PC-3 (cell line): ENCODE data around the gene CSNK1E. TPM values are rescaled to one million over a fixed set of nuclear protein-coding genes. Genes with fewer than 3 reads are reported as not detected.

ENCODE experiments used
- ATAC-seq: fragments of 200-7000 bp; cut with Tn5 transposase; 2 replicates; pipeline ENCODE4 v1.9.1; 2020; ENCODE audit warnings: mild to moderate bottlenecking, moderate library complexity
- BruUV-seq: library from RNA; stranded (reverse); fragments of 400-500 nt; replicated peaks from 2 replicates; lab custom pipeline; 2021; lab: Mats Ljungman, UMichigan
- CTCF ChIA-PET: fragments of 300-600 bp; sonication (Branson Sonifier 250); formaldehyde crosslinking; loops from one replicate; lab custom pipeline; 2022; ENCODE audit warnings: antibody characterized with exemption; lab: Charles Lee
- POLR2A ChIA-PET: fragments of 300-600 bp; sonication (Branson Sonifier 250); formaldehyde crosslinking; loops from one replicate; lab custom pipeline; 2022; ENCODE audit warnings: antibody characterized with exemption; ENCODE audit not compliant: unreplicated experiment; lab: Charles Lee
- DNase-seq: peaks from one replicate; pipeline ENCODE4 v3.0.0-alpha.2; 2015
- H2AFZ ChIP-seq: fragments of 300-600 bp; sonication (generic); 2 replicates; pipeline ENCODE4 v1.6.0; 2016; ENCODE audit warnings: antibody characterized with exemption, low read length
- H3F3A ChIP-seq: fragments of 300-600 bp; sonication (generic); one replicate; pipeline ENCODE4 v1.6.0; 2017; ENCODE audit warnings: antibody characterized with exemption, low read length, control low read depth, mild to moderate bottlenecking; ENCODE audit not compliant: unreplicated experiment
- H3K27ac ChIP-seq: fragments of 300-600 bp; sonication (generic); 2 replicates; pipeline ENCODE4 v1.5.1; 2016; ENCODE audit warnings: mild to moderate bottlenecking, low read length
- H3K27me3 ChIP-seq: fragments of 300-600 bp; sonication (generic); 2 replicates; pipeline ENCODE4 v1.6.1; 2016; ENCODE audit warnings: low read length, mixed read lengths
- H3K36me3 ChIP-seq: fragments of 300-600 bp; sonication (generic); 2 replicates; pipeline ENCODE4 v1.6.1; 2016; ENCODE audit warnings: low read depth, mixed run types, low read length, mixed read lengths
- H3K4me1 ChIP-seq: fragments of 300-600 bp; sonication (generic); 2 replicates; pipeline ENCODE4 v1.5.1; 2016; ENCODE audit warnings: low read length; ENCODE audit not compliant: insufficient read depth
- H3K4me2 ChIP-seq: fragments of 300-600 bp; sonication (generic); 2 replicates; pipeline ENCODE4 v1.6.0; 2016; ENCODE audit warnings: low read length
- H3K4me3 ChIP-seq: fragments of 300-600 bp; sonication (generic); 2 replicates; pipeline ENCODE4 v1.5.1; 2016; ENCODE audit warnings: mild to moderate bottlenecking, low read length, mixed read lengths
- H3K79me2 ChIP-seq: fragments of 300-600 bp; sonication (generic); 2 replicates; pipeline ENCODE4 v1.6.1; 2017; ENCODE audit warnings: low read length, mixed read lengths
- H3K9ac ChIP-seq: fragments of 300-600 bp; sonication (generic); 2 replicates; pipeline ENCODE4 v1.6.0; 2016; ENCODE audit warnings: mild to moderate bottlenecking, low read length
- H3K9me2 ChIP-seq: fragments of 300-600 bp; sonication (generic); replicated peaks from 2 replicates; pipeline ENCODE4 v1.6.1; 2016; ENCODE audit warnings: mixed run types, low read length, mixed read lengths
- H3K9me3 ChIP-seq: fragments of 300-600 bp; sonication (generic); 2 replicates; pipeline ENCODE4 v1.6.1; 2016; ENCODE audit warnings: low read length, mixed read lengths
- H4K20me1 ChIP-seq: fragments of 300-600 bp; sonication (generic); 2 replicates; pipeline ENCODE4 v1.6.1; 2016; ENCODE audit warnings: low read length, mixed read lengths
- CTCF ChIP-seq: fragments of 300-600 bp; sonication (generic); conservative IDR thresholded peaks from 2 replicates; pipeline ENCODE4 v1.5.1; 2017; ENCODE audit warnings: antibody characterized with exemption, low read depth, mild to moderate bottlenecking, low read length
- EZH2 ChIP-seq: fragments of 300-600 bp; sonication (generic); IDR thresholded peaks from one replicate; pipeline ENCODE4 v1.6.1; 2017; ENCODE audit warnings: antibody characterized with exemption, mild to moderate bottlenecking, low read length; ENCODE audit not compliant: unreplicated experiment
- EZH2phosphoT487 ChIP-seq: fragments of 300-600 bp; sonication (generic); IDR thresholded peaks from 2 replicates; pipeline ENCODE4 v1.6.1; 2018; ENCODE audit warnings: mild to moderate bottlenecking, antibody characterized with exemption, low read length, borderline replicate concordance
- intact Hi-C: fragments of 100-400 bp; cut with micrococcal nuclease; formaldehyde crosslinking; loops from 2 replicates; pipeline ENCODE4 v1.9.0; 2023
- total RNA-seq: library from RNA; depleted of rRNA; stranded (reverse); fragments of >200 nt; gene quantifications from 2 replicates; pipeline ENCODE4 v1.2.3, GENCODE V29; 2014

The CSNK1E gene
- total RNA-seq, 1 experiment from 2014 or later, result 147 TPM

GRCh38 chr22:38314933-38315822, 2.1 kb downstream of the CSNK1E start:
- CTCF ChIA-PET, result no interaction called here

GRCh38 chr22:38314051-38314932, 2.9 kb downstream of the CSNK1E start:
- H3K4me3 ChIP-seq, result peak overlapping the region; percentile 99
- peaks cover 32% of the 10 kb centered on the region for H3K36me3 ChIP-seq
- H2AFZ ChIP-seq, result no peak overlapping the region
- peak overlapping the region; percentile 98 for H3K27ac ChIP-seq
- ATAC-seq (no peak), DNase-seq (no peak)
- peaks cover 36% of the 10 kb centered on the region for H4K20me1 ChIP-seq
- peak overlapping the region; percentile 99 for H3K4me2 ChIP-seq
- ChIA-PET CTCF (no interaction called here), POLR2A (no interaction called here)
- H3K9ac ChIP-seq, result peak overlapping the region; percentile 100
- H3K27me3 ChIP-seq, result no peaks in the 10 kb centered on the region
- TF ChIP-seq EZH2phosphoT487 (no peak), EZH2 (no peak), CTCF (no peak)
- no peaks in the 10 kb centered on the region for H3K9me3 ChIP-seq
- peaks cover 63% of the 10 kb centered on the region for H3K4me1 ChIP-seq
- peaks cover 84% of the 10 kb centered on the region for H3K79me2 ChIP-seq
- intact Hi-C loops, result no loop called here
- BruUV-seq, result no TSS peak
- no peaks in the 10 kb centered on the region for H3F3A ChIP-seq
- no peaks in the 10 kb centered on the region for H3K9me2 ChIP-seq

More at GRCh38 chr22:38314933-38315822, 2.1 kb downstream of the CSNK1E start:
- POLR2A ChIA-PET, result interaction anchor here (0.6 kb wide), 1 partner anchor 10 kb away, joined by 4 read pairs; no protein-coding TSS in a partner anchor
- Histone ChIP-seq H3K9me2 (no peaks in the 10 kb centered on the region), H3K36me3 (peaks cover 26% of the 10 kb centered on the region), H2AFZ (no peak overlapping the region), H3K79me2 (peaks cover 75% of the 10 kb centered on the region), H3K4me1 (peaks cover 59% of the 10 kb centered on the region), H3K4me3 (peak overlapping the region; percentile 99), H3K9me3 (no peaks in the 10 kb centered on the region), H3F3A (no peaks in the 10 kb centered on the region), H3K4me2 (peak overlapping the region; percentile 99), H3K9ac (peak overlapping the region; percentile 100), H3K27me3 (no peaks in the 10 kb centered on the region), H4K20me1 (peaks cover 32% of the 10 kb centered on the region), H3K27ac (peak overlapping the region; percentile 98)
- no TSS peak for BruUV-seq
- TF ChIP-seq EZH2 (no peak), CTCF (no peak), EZH2phosphoT487 (no peak)
- DNase-seq, result no peak
- ATAC-seq, result no peak
- intact Hi-C loops, result loop anchor here (5.0 kb wide), 1 partner anchor 78 kb away; no protein-coding TSS in a partner anchor
